SK-N-SH treated with all-trans-retinoic acid at 6 μM for 48 hours (cell line): ENCODE results near the gene VPREB1.

Source experiments
- ATAC-seq: fragments of 200-7000 bp; cut with Tn5 transposase; 3 replicates; pipeline ENCODE4 v1.9.1; 2020; ENCODE audit warnings: mild to moderate bottlenecking, moderate library complexity
- ARNTL ChIP-seq: fragments of 450-650 bp; formaldehyde crosslinking; IDR thresholded peaks from 2 replicates; pipeline ENCODE4 v1.5.0; 2020; ENCODE audit warnings: low read depth, mild to moderate bottlenecking, moderate library complexity, borderline replicate concordance
- BACH2 ChIP-seq: fragments of 250-450 bp; sonication (Bioruptor Pico); IDR thresholded peaks from 2 replicates; pipeline ENCODE4 v1.9.0; 2021; ENCODE audit warnings: mild to moderate bottlenecking, borderline replicate concordance
- CSDC2 ChIP-seq: fragments of 250-450 bp; sonication (Bioruptor Pico); IDR thresholded peaks from 2 replicates; pipeline ENCODE4 v1.5.0; 2020; ENCODE audit warnings: mild to moderate bottlenecking, moderate library complexity
- ESRRG ChIP-seq: fragments of 250-450 bp; sonication (Bioruptor Pico); IDR thresholded peaks from 2 replicates; pipeline ENCODE4 v1.6.1; 2021; ENCODE audit warnings: mild to moderate bottlenecking
- GLIS3 ChIP-seq: fragments of 250-450 bp; sonication (Bioruptor Pico); IDR thresholded peaks from 2 replicates; pipeline ENCODE4 v1.5.0; 2020; ENCODE audit warnings: mild to moderate bottlenecking, moderate library complexity
- ISL1 ChIP-seq: fragments of 250-450 bp; sonication (Bioruptor Pico); IDR thresholded peaks from 2 replicates; pipeline ENCODE4 v2.1.2; 2022; ENCODE audit warnings: mild to moderate bottlenecking, moderate library complexity
- OSR1 ChIP-seq: fragments of 250-450 bp; sonication (Bioruptor Pico); IDR thresholded peaks from 2 replicates; pipeline ENCODE4 v1.8.0; 2022; ENCODE audit warnings: moderate library complexity, mild to moderate bottlenecking, inconsistent platforms
- RARB ChIP-seq: fragments of 250-450 bp; sonication (Bioruptor Pico); IDR thresholded peaks from 2 replicates; pipeline ENCODE4 v1.8.0; 2021; ENCODE audit warnings: mild to moderate bottlenecking, moderate library complexity
- SNAI2 ChIP-seq: fragments of 250-450 bp; sonication (Bioruptor Pico); IDR thresholded peaks from 2 replicates; pipeline ENCODE4 v1.5.0; 2020; ENCODE audit warnings: mild to moderate bottlenecking, moderate library complexity
- TOX ChIP-seq: fragments of 250-450 bp; sonication (Bioruptor Pico); IDR thresholded peaks from 2 replicates; pipeline ENCODE4 v1.8.0; 2021; ENCODE audit warnings: mild to moderate bottlenecking, moderate library complexity, borderline replicate concordance
- ZC3H10 ChIP-seq: fragments of 250-450 bp; sonication (Bioruptor Pico); IDR thresholded peaks from 2 replicates; pipeline ENCODE4 v1.5.1; 2021; ENCODE audit warnings: mild to moderate bottlenecking, moderate library complexity
- ZFP30 ChIP-seq: fragments of 450-650 bp; formaldehyde crosslinking; IDR thresholded peaks from 2 replicates; pipeline ENCODE4 v1.5.0; 2022; ENCODE audit warnings: mild to moderate bottlenecking, moderate library complexity
- ZNF565 ChIP-seq: fragments of 450-650 bp; formaldehyde crosslinking; conservative IDR thresholded peaks from 2 replicates; pipeline ENCODE4 v1.5.0; 2020; ENCODE audit warnings: low read depth, mild to moderate bottlenecking, moderate library complexity
- ZNF70 ChIP-seq: fragments of 450-650 bp; formaldehyde crosslinking; IDR thresholded peaks from 2 replicates; pipeline ENCODE4 v1.5.0; 2020; ENCODE audit warnings: mild to moderate bottlenecking, moderate library complexity
- TF ChIP-seq, protein P1 (sequence below): fragments of 250-450 bp; sonication (Bioruptor Pico); IDR thresholded peaks from 2 replicates; pipeline ENCODE4 v1.8.0; 2021; ENCODE audit warnings: low read depth, mild to moderate bottlenecking, moderate library complexity, borderline replicate concordance
- TF ChIP-seq, protein P2 (sequence below): fragments of 250-450 bp; sonication (Bioruptor Pico); IDR thresholded peaks from 2 replicates; pipeline ENCODE4 v1.5.1; 2021; ENCODE audit warnings: mild to moderate bottlenecking, moderate library complexity
- TF ChIP-seq, protein P3 (sequence below): fragments of 250-450 bp; sonication (Bioruptor Pico); IDR thresholded peaks from 2 replicates; pipeline ENCODE4 v1.5.0; 2020; ENCODE audit warnings: mild to moderate bottlenecking, moderate library complexity
- TF ChIP-seq, protein P4 (sequence below): fragments of 250-450 bp; sonication (Bioruptor Pico); IDR thresholded peaks from 2 replicates; pipeline ENCODE4 v1.8.0; 2020; ENCODE audit warnings: mild to moderate bottlenecking, moderate library complexity, borderline replicate concordance
- TF ChIP-seq, protein P5 (sequence below): fragments of 250-450 bp; sonication (Bioruptor Pico); IDR thresholded peaks from 2 replicates; pipeline ENCODE4 v1.5.1; 2020; ENCODE audit warnings: low read depth, mild to moderate bottlenecking, moderate library complexity

Gene VPREB1

DNA sequence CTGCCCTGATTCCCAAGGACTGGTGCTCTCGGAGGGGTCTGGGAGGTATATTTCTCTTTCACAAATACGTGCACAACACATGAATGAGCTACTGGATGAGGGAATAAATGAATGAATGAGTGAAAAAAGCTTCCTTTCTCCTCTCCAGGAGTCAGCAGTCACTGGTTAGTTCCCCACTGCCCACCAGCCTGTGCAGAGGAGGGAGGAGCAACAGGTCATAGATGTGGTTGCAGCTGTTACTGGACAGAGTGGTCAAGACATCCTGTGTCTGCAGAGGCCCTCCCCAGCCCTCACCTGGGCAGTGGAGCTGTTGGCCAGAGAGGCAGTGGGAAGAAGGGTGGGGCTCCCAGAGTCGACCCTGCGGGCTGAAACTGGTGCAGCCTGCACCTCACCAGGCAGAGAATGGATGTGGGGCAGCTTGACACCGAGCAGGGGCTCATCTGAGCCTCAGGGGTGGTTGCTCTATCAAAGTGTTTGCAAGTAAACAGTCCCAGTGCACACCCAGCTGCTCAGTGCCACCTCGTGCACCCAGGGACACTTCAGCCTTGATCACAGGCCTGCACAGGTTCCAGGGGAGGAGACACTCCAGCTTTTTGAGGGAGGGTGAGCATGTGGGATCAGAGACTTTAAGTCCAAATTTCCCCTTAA, 1.4 kb upstream of the VPREB1 start:
- TF ChIP-seq ISL1 (CRISPR knock-in tag) = no peak
- no peak for TF ChIP-seq RARB (CRISPR knock-in tag)
- TF ChIP-seq TOX (CRISPR knock-in tag) = no peak
- TF ChIP-seq, protein P1, sequence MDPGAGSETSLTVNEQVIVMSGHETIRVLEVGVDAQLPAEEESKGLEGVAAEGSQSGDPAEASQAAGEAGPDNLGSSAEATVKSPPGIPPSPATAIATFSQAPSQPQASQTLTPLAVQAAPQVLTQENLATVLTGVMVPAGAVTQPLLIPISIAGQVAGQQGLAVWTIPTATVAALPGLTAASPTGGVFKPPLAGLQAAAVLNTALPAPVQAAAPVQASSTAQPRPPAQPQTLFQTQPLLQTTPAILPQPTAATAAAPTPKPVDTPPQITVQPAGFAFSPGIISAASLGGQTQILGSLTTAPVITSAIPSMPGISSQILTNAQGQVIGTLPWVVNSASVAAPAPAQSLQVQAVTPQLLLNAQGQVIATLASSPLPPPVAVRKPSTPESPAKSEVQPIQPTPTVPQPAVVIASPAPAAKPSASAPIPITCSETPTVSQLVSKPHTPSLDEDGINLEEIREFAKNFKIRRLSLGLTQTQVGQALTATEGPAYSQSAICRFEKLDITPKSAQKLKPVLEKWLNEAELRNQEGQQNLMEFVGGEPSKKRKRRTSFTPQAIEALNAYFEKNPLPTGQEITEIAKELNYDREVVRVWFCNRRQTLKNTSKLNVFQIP (CRISPR knock-in tag) = no peak
- TF ChIP-seq SNAI2 (CRISPR knock-in tag) = no peak
- TF ChIP-seq ARNTL (CRISPR knock-in tag) = no peak
- no peak for TF ChIP-seq OSR1 (CRISPR knock-in tag)
- TF ChIP-seq ZFP30 (CRISPR knock-in tag) = no peak
- no peak for TF ChIP-seq CSDC2
- no peak for TF ChIP-seq ESRRG (CRISPR knock-in tag)
- no peak for TF ChIP-seq ZNF565 (CRISPR knock-in tag)
- TF ChIP-seq BACH2 (CRISPR knock-in tag) = no peak
- TF ChIP-seq, protein P2, sequence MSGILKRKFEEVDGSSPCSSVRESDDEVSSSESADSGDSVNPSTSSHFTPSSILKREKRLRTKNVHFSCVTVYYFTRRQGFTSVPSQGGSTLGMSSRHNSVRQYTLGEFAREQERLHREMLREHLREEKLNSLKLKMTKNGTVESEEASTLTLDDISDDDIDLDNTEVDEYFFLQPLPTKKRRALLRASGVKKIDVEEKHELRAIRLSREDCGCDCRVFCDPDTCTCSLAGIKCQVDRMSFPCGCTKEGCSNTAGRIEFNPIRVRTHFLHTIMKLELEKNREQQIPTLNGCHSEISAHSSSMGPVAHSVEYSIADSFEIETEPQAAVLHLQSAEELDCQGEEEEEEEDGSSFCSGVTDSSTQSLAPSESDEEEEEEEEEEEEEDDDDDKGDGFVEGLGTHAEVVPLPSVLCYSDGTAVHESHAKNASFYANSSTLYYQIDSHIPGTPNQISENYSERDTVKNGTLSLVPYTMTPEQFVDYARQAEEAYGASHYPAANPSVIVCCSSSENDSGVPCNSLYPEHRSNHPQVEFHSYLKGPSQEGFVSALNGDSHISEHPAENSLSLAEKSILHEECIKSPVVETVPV (CRISPR knock-in tag) = no peak
- no peak for TF ChIP-seq ZNF70
- TF ChIP-seq, protein P3, sequence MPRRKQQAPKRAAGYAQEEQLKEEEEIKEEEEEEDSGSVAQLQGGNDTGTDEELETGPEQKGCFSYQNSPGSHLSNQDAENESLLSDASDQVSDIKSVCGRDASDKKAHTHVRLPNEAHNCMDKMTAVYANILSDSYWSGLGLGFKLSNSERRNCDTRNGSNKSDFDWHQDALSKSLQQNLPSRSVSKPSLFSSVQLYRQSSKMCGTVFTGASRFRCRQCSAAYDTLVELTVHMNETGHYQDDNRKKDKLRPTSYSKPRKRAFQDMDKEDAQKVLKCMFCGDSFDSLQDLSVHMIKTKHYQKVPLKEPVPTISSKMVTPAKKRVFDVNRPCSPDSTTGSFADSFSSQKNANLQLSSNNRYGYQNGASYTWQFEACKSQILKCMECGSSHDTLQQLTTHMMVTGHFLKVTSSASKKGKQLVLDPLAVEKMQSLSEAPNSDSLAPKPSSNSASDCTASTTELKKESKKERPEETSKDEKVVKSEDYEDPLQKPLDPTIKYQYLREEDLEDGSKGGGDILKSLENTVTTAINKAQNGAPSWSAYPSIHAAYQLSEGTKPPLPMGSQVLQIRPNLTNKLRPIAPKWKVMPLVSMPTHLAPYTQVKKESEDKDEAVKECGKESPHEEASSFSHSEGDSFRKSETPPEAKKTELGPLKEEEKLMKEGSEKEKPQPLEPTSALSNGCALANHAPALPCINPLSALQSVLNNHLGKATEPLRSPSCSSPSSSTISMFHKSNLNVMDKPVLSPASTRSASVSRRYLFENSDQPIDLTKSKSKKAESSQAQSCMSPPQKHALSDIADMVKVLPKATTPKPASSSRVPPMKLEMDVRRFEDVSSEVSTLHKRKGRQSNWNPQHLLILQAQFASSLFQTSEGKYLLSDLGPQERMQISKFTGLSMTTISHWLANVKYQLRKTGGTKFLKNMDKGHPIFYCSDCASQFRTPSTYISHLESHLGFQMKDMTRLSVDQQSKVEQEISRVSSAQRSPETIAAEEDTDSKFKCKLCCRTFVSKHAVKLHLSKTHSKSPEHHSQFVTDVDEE (CRISPR knock-in tag) = no peak
- TF ChIP-seq, protein P4, sequence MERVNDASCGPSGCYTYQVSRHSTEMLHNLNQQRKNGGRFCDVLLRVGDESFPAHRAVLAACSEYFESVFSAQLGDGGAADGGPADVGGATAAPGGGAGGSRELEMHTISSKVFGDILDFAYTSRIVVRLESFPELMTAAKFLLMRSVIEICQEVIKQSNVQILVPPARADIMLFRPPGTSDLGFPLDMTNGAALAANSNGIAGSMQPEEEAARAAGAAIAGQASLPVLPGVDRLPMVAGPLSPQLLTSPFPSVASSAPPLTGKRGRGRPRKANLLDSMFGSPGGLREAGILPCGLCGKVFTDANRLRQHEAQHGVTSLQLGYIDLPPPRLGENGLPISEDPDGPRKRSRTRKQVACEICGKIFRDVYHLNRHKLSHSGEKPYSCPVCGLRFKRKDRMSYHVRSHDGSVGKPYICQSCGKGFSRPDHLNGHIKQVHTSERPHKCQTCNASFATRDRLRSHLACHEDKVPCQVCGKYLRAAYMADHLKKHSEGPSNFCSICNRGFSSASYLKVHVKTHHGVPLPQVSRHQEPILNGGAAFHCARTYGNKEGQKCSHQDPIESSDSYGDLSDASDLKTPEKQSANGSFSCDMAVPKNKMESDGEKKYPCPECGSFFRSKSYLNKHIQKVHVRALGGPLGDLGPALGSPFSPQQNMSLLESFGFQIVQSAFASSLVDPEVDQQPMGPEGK (CRISPR knock-in tag) = no peak
- no peak for TF ChIP-seq GLIS3 (CRISPR knock-in tag)
- ATAC-seq = no peak

DNA sequence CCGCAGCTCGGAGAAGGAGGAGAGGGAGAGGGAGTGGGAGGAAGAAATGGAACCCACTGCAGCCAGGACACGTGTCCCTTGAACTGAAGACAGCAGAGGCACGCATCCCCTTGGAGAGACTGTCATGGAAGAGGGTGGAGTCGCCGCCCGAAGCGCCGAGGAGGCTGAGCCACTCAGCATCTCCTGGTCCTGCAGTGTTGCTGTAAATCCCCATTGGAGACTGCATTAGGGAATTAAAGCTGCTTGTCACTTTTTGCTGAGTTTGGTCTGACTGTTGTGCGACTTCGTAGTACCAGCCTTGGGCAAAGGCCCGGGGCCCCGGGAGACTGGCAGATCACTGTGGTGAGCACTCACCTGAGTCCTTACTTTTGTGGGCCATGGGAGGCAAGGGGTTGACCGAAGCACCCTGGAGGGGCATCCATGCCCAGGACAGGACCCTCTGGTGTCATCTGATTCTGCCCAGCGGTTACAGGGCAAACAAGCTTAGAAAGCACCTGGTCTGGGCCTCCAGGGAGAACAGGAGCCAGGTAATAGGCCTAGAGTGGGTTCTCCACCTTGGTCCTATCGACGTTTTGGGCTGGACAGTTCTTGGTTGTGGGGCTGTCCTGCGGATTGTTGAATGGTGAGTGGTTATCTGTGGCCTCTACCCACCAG, 797 bp downstream of the VPREB1 start:
- no peak for ATAC-seq
- TF ChIP-seq ZNF70 (no peak), OSR1 (CRISPR knock-in tag) (no peak), SNAI2 (CRISPR knock-in tag) (no peak), ZNF565 (CRISPR knock-in tag) (no peak), ZC3H10 (no peak), GLIS3 (CRISPR knock-in tag) (no peak), BACH2 (CRISPR knock-in tag) (no peak), ZFP30 (CRISPR knock-in tag) (no peak)
- TF ChIP-seq, protein P3 (CRISPR knock-in tag) = no peak
- TF ChIP-seq, protein P5, sequence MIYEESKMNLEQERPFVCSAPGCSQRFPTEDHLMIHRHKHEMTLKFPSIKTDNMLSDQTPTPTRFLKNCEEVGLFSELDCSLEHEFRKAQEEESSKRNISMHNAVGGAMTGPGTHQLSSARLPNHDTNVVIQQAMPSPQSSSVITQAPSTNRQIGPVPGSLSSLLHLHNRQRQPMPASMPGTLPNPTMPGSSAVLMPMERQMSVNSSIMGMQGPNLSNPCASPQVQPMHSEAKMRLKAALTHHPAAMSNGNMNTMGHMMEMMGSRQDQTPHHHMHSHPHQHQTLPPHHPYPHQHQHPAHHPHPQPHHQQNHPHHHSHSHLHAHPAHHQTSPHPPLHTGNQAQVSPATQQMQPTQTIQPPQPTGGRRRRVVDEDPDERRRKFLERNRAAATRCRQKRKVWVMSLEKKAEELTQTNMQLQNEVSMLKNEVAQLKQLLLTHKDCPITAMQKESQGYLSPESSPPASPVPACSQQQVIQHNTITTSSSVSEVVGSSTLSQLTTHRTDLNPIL (CRISPR knock-in tag) = no peak
- TF ChIP-seq, protein P1 (CRISPR knock-in tag) = no peak
- TF ChIP-seq, protein P4 (CRISPR knock-in tag) = no peak
- TF ChIP-seq, protein P2 (CRISPR knock-in tag) = no peak
